ENCODE results near the gene NUCB2.

NUCB2 gene

GRCh38 chr11:17333799-17334586, 57.5 kb downstream of the NUCB2 start:
- DNase-seq (ENCODE audit: low read depth), result no peak

- no peak for DNase-seq (ENCODE audit: low read depth)
These were observed 66.7 kb downstream of the NUCB2 start for GRCh38 chr11:17343257-17343656.

- no peak for DNase-seq (ENCODE audit: low read depth)
These were observed 67.4 kb downstream of the NUCB2 start for GRCh38 chr11:17343907-17344306.

GRCh38 chr11:17347676-17348075, 71.1 kb downstream of the NUCB2 start:
- DNase-seq (ENCODE audit: low read depth), result no peak

GRCh38 chr11:17350455-17351171, 74.1 kb downstream of the NUCB2 start:
- DNase-seq (ENCODE audit: low read depth), result no peak

- no peak for DNase-seq (ENCODE audit: low read depth)
These were observed 74.6 kb downstream of the NUCB2 start for GRCh38 chr11:17351172-17351509.

GRCh38 chr11:17351510-17352176, 75.1 kb downstream of the NUCB2 start, which contains the start of gene NCR3LG1:
Gene NCR3LG1 (plus strand): TSS chr11:17351800. CDS start chr11:17351970, 170 bp downstream.
- DNase-seq (ENCODE audit: low read depth), result peak; percentile 37

- DNase-seq (ENCODE audit: low read depth), result peak; percentile 29
These were observed 76.6 kb downstream of the NUCB2 start for GRCh38 chr11:17352950-17353820.

GRCh38 chr11:17353821-17354600, 77.5 kb downstream of the NUCB2 start:
- DNase-seq (ENCODE audit: low read depth), result no peak

- peak; percentile 36 for DNase-seq (ENCODE audit: low read depth)
These were observed 78.1 kb downstream of the NUCB2 start for GRCh38 chr11:17354601-17354991.

GRCh38 chr11:17366495-17366894, 90.0 kb downstream of the NUCB2 start:
- DNase-seq (ENCODE audit: low read depth), result no peak

GRCh38 chr11:17368551-17368950, 92.0 kb downstream of the NUCB2 start:
- no peak for DNase-seq (ENCODE audit: low read depth)

- DNase-seq (ENCODE audit: low read depth), result no peak
These were observed 92.6 kb downstream of the NUCB2 start for GRCh38 chr11:17369094-17369493.

GRCh38 chr11:17369684-17370243, 93.2 kb downstream of the NUCB2 start:
- DNase-seq (ENCODE audit: low read depth), result no peak

- DNase-seq (ENCODE audit: low read depth), result no peak
These were observed 95.1 kb downstream of the NUCB2 start for GRCh38 chr11:17371614-17372013.

GRCh38 chr11:17375547-17375946, 99.0 kb downstream of the NUCB2 start:
- DNase-seq (ENCODE audit: low read depth), result no peak

- DNase-seq (ENCODE audit: low read depth), result no peak
These were observed 100.0 kb downstream of the NUCB2 start for GRCh38 chr11:17376493-17376892.

GRCh38 chr11:17378655-17379054, 102.1 kb downstream of the NUCB2 start:
- DNase-seq (ENCODE audit: low read depth), result no peak

GRCh38 chr11:17379383-17380180, 103.0 kb downstream of the NUCB2 start:
- DNase-seq (ENCODE audit: low read depth), result no peak

- no peak for DNase-seq (ENCODE audit: low read depth)
These were observed 104.6 kb downstream of the NUCB2 start for GRCh38 chr11:17381156-17381555.

Measured in stimulated activated CD8-positive, alpha-beta memory T cell treated with anti-CD3 and anti-CD28 coated beads, Interleukin-12 subunit alpha, Interleukin-12 subunit beta, amount 100 ng/mL, for 1 hour (primary cell).